Kidney epithelial cell (primary cell): ENCODE data around the gene INPP5K. TPM values are rescaled to one million over a fixed set of nuclear protein-coding genes. Genes with fewer than 3 reads are reported as not detected.

Experiments used
- DNase-seq: peaks from one replicate; pipeline ENCODE4 v3.0.0-alpha.2; 2010; ENCODE audit warnings: low read depth
- H3K27me3 ChIP-seq: 2 replicates; pipeline ENCODE4 v1.6.0; 2011; ENCODE audit warnings: low read length; ENCODE audit not compliant: control insufficient read depth, insufficient read depth
- H3K36me3 ChIP-seq: 2 replicates; pipeline ENCODE4 v1.5.1; 2011; ENCODE audit warnings: low read length; ENCODE audit not compliant: control insufficient read depth, insufficient read depth
- H3K4me3 ChIP-seq: 2 replicates; pipeline ENCODE4 v1.5.1; 2011; ENCODE audit warnings: low read depth, mild to moderate bottlenecking, control low read depth, low read length
- total RNA-seq: library from RNA; depleted of rRNA; stranded (reverse); fragments of >200 nt; gene quantifications from 2 replicates; pipeline ENCODE4 v1.2.3, GENCODE V29; 2015
- TF ChIP-seq, protein P1 (sequence below): IDR thresholded peaks from 2 replicates; pipeline ENCODE4 v1.5.1; 2011; ENCODE audit warnings: mild to moderate bottlenecking, moderate library complexity, low read length, control low read depth, inconsistent platforms; ENCODE audit not compliant: insufficient read depth, poor library complexity, severe bottlenecking

Gene INPP5K
- total RNA-seq, 1 donor from 2014 or later, result 59.5 TPM

DNA sequence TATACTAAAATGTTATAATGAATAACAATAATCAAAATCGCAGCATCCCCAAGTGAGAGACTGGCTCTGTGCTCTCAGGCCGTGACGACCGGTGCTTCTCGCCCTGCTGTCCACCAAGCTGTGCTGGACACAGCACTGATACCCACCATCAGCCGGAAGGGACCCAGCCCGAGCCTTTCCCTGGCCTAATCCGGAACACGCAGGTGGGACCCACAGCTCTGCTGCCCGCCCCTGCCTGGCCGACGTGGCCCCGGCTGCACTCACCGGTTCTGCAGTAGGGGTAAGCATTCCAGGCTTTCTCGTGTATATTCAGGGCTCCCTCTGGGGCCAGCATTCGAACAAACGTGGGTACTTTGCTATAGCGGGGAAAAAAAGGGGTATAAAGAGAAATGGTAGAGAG is 31.6 kb upstream of the INPP5K start:
- Histone ChIP-seq H3K27me3 (no peaks in the 10 kb centered on the region), H3K4me3 (no peak overlapping the region), H3K36me3 (peaks cover 3% of the 10 kb centered on the region)
- DNase-seq, result no peak
- TF ChIP-seq, protein P1, sequence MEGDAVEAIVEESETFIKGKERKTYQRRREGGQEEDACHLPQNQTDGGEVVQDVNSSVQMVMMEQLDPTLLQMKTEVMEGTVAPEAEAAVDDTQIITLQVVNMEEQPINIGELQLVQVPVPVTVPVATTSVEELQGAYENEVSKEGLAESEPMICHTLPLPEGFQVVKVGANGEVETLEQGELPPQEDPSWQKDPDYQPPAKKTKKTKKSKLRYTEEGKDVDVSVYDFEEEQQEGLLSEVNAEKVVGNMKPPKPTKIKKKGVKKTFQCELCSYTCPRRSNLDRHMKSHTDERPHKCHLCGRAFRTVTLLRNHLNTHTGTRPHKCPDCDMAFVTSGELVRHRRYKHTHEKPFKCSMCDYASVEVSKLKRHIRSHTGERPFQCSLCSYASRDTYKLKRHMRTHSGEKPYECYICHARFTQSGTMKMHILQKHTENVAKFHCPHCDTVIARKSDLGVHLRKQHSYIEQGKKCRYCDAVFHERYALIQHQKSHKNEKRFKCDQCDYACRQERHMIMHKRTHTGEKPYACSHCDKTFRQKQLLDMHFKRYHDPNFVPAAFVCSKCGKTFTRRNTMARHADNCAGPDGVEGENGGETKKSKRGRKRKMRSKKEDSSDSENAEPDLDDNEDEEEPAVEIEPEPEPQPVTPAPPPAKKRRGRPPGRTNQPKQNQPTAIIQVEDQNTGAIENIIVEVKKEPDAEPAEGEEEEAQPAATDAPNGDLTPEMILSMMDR, result no peak

DNA sequence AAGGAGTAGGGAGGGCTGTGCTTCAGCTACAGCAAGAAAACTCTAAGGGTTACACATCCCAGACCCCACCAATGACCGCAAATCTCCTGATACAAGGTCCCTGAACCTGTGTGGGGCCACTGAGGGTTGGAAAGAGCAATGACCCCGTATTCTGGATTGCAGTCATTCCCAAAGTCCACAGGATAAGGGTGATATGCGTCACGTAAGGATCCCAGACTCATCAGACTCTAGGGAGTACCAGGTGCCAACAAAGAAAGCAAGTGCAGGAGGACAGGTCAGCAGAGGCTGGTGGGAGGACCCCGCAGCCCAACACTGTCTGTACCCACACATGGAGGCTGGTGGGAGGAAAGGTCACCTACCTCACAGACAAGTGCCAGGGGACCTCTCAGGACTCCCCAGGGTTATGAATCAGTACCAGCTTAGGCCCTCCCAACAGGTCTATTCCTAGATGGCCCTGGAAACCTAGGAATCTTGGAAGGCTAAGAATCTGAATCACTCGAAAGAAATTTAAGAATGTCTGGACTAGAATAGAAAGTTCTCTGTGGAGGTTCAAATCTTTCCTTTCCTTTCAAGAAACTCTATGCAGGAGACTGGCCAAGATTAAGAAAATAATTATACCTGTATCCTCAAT is 30.0 kb upstream of the INPP5K start:
- TF ChIP-seq, protein P1, result no peak
- H3K36me3 ChIP-seq, result peaks cover 3% of the 10 kb centered on the region
- DNase-seq, result no peak
- no peaks in the 10 kb centered on the region for H3K27me3 ChIP-seq
- no peak overlapping the region for H3K4me3 ChIP-seq

DNA sequence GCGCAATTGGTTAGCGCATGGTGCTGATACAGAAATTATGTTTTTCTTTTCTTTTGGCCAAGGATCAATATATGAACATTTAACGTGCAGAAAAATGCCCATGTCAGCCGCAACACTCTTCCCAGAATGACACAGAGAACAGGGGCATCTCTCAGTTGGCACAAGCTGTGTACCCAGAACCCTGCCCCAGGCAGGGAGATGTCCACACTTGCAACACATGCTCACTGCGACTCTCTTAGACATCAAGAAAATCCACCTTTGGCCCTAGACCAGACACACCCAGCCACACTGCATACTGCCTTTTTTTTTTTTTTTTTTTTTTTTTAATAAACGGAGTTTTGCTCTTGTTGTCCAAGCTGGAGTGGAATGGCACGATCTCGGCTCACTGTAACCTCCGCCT is 29.2 kb upstream of the INPP5K start:
- H3K4me3 ChIP-seq, result no peak overlapping the region
- no peaks in the 10 kb centered on the region for H3K27me3 ChIP-seq
- peaks cover 4% of the 10 kb centered on the region for H3K36me3 ChIP-seq
- TF ChIP-seq, protein P1, result no peak
- DNase-seq, result no peak

DNA sequence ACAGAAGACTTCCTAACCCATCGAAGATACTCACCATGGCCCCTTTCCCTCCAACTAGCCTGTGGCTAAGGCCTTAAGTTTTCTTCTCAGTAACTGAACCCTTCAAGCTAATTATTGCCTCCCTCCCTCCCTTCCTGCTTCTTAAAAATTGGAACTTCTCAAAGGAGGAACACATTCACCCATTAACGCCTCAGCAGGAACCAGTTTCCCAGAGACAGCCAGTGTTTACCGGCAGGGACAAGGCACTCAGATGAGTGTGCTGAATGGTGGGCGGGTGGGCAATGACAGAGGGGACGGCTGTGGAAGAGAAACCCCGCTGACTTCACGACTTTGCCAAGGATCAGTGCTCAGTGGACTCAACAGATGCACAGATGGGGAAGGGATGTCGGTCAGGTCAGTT is 25.9 kb upstream of the INPP5K start:
- TF ChIP-seq, protein P1, result no peak
- H3K27me3 ChIP-seq, result no peaks in the 10 kb centered on the region
- no peak for DNase-seq
- peaks cover 6% of the 10 kb centered on the region for H3K36me3 ChIP-seq
- no peak overlapping the region for H3K4me3 ChIP-seq

DNA sequence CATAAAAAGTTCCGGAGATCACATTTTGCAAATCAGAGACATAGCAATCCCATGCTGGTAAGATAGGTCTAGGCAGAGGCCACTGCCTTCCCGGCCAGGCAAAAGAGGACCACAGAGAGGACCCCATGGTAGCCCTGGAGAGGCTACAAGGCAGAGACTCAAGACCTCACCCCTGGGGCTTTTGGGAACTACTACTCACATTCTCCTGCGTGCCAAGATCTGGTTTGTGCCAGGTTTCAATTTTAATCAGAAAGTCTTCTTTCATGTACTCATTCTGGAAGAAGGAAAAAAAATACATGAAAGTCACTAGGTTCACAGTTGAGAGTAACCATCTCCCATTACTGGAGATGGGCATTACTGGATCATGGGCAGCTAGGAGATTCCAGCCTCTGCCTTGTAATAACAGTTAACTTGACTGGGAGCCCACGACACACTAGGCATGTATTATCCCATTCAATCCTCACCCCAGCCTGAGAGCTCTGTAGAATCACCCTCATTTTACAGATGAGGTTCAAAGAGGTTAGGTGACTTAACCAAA is 25.0 kb upstream of the INPP5K start:
- H3K4me3 ChIP-seq, result no peak overlapping the region
- H3K27me3 ChIP-seq, result no peaks in the 10 kb centered on the region
- TF ChIP-seq, protein P1, result no peak
- no peak for DNase-seq
- H3K36me3 ChIP-seq, result peaks cover 6% of the 10 kb centered on the region

DNA sequence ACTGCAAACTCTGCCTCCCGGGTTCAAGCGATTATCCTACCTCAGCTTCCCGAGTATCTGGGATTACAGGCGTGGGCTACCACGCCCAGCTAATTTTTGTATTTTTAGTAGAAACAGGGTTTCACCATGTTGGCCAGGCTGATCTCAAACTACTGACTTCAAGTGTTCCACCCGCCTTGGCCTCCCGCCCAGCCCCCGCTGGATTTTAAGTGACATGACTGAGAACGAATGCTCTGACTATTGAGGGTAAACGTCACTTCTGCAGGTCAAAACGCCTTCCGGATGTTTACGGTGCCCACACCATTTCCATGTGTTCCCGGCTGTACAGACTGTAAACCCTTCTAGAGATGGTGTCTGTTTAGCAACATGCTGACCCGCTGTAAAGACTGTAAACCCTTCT is 23.4 kb upstream of the INPP5K start:
- no peaks in the 10 kb centered on the region for H3K27me3 ChIP-seq
- no peak for DNase-seq
- TF ChIP-seq, protein P1, result no peak
- H3K36me3 ChIP-seq, result peaks cover 4% of the 10 kb centered on the region
- H3K4me3 ChIP-seq, result no peak overlapping the region
